Activated effector memory CD4-positive, alpha-beta T cell treated with Interleukin-2 at 50 U/mL for 16 hours (primary cell): ENCODE results near the gene FBXO48.
"Not testable (repeated sequence)": the region's sequence is repeated elsewhere in the genome, so short reads cannot be mapped to it uniquely, and the experiment has no call there.

ENCODE experiments used
- DNase-seq: peaks from one replicate; pipeline ENCODE4 v3.0.0-alpha.2; 2020

Gene FBXO48

DNA sequence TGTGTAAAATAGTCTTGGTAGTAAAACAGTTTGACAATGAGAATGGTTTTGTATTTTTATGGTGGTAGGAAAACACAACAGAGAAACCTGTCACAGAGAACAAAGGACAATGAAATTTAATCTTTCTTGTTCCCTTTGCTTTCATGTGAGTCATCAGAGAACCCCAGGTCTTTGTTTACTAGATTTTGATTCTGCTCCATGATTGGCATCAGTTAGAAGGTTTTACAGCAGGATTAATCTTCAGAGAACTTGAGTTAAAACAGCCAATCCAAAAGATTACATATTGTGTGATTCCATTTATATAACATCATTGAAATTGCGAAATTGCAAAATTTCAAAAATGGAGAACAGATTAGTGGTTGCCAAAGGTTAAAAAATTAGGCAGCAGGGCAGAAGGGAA lies 2.8 kb upstream of the FBXO48 start:
- DNase-seq = no peak

DNA sequence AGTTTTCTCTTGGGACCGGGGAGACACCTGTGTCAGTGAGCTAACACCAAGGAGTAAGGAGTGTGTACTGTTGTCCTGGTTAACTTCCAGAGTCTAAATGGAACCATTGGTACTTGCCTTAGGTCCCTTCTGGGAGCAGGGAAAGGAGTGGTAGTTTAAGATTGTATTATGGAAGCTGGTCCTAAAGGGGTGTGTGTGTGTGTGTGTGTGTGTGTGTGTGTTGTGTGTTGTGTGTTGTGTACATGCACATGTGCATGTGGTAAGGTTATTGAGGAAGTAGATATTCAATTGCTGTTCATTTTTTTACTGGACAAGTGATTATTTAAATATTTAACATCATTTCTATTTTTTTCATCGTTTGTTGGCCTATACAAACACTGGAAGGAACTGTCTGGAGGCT lies 1.7 kb upstream of the FBXO48 start:
- no peak for DNase-seq

DNA sequence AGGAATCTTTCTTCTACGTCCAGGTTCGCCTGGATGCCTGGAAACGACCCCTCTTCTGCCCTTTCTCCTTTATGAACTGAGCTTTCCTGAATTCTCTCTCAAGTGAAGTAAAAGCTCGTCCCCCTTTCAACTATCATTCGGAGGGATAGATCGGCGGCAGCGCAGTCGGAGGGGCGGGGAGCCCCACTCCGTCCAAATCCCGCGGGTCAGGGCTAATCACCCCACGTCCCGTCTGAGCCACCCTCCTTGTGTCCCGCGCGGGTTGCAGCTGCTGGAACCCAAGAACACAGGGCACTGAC lies 367 bp downstream of the FBXO48 start:
- no peak for DNase-seq

GRCh38 chr2:68466361-68466777 lies 725 bp downstream of the FBXO48 start:
- DNase-seq = peak; percentile 56

DNA sequence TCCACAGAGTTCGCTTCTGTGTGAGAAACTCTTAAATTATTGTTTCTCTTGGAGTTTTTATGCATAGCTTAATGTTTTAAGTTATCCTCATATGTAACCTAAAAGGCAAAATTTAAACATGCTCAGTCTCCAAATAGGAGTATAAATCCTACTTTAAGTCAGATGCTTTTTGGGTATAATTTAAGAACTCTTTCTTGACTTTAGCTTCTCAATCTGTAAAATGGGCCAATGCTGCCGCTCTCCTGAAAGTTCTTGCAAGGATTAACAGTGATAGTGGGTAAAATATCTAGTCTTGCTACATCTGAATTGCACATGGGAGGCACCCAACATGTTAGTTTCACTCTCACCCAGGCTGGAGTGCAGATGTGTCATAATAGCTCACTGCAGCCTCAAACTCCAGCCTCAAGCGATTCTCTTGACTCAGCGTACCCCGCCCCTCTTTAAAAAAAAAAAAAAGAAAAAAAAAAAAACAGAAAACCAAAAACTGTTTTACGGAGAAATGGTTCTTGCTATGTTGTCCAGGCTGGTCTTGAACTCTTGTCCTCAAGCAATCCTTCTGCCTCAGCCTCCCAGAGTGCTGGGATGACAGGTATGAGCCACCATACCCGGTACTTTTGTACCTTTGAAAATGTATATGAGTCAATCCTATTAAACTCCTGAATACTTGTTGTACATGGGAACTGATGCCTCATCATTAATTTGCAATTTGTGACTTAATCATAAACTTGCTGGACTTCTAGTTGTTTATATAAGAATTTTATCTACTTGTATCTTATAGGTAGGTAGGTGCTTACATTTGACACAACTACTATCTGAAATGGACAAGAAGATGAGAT lies 1.8 kb downstream of the FBXO48 start:
- peak; percentile 31 for DNase-seq

DNA sequence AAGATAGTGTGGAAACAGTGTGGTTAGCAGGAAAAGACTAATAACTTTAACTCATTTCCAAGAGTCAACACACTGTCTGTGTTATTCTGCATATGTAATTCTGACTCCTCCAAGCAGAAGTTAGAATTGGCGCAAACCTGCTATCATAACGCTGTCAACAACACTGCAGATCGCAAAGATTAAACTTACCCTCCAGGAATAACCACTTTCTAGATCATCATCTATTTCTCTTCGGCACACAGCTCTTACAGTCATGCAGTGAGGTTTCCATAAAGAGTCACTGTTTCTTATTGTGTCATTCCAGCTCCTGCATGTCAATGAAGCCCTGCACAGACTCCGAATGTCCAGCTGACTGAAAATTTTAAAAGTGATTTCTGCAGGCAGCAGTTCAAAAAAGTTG lies 2.4 kb downstream of the FBXO48 start:
- no peak for DNase-seq

- DNase-seq = no peak
Observed at GRCh38 chr2:68463287-68463877, 3.7 kb downstream of the FBXO48 start.

GRCh38 chr2:68458981-68459380 lies 8.1 kb downstream of the FBXO48 start:
- no peak for DNase-seq

DNA sequence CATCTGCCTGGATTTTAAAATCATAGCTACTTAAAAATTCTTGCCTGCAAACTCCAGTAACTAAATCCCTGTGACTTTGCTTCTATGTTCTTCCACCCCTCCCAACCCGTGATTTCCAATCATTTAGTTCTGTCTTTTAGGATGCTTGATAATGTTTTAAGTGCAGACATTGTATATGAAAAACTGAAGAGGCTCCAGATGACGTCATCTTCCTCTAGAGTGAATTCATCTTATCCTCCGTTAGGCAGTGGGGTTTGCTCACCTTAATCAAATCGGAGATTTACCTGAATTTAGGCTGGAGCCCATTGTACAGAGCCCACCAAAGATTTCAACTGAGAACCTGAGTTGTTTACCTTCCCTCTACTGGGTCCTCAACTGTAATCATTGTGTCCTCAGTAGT lies 10.9 kb downstream of the FBXO48 start:
- no peak for DNase-seq

GRCh38 chr2:68454719-68455118 lies 12.4 kb downstream of the FBXO48 start:
- no peak for DNase-seq

DNA sequence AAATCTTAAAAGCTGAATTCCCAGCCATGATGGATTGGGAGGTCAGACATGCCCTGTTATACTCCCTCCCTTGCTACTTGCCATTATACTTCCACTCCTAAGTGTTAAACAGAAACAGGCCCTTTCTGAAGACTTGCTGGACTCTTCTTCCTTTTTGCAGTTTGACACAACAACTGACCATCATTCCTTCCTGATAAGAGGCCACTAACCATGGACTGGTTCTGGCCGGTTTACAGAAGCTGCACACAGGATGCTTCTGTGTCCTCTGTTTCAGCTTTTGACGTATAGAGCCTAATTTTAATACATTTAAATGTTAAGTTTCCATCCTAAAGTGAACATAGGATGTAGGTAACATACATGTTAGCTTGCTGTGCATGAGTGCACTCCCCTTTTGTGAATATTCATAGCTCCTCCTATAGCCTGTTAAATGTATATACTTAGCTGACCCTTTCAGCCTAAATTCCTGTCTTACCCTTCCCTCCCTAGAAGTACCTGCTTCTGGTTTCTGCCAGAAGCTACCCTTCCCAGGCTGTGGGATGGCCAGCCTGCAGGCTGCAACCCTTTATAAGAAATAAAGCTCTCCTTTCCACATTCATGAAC lies 13.2 kb downstream of the FBXO48 start:
- no peak for DNase-seq

GRCh38 chr2:68452158-68452900 lies 14.8 kb downstream of the FBXO48 start:
- DNase-seq = no peak

GRCh38 chr2:68448671-68449653 lies 18.1 kb downstream of the FBXO48 start:
- DNase-seq = no peak

DNA sequence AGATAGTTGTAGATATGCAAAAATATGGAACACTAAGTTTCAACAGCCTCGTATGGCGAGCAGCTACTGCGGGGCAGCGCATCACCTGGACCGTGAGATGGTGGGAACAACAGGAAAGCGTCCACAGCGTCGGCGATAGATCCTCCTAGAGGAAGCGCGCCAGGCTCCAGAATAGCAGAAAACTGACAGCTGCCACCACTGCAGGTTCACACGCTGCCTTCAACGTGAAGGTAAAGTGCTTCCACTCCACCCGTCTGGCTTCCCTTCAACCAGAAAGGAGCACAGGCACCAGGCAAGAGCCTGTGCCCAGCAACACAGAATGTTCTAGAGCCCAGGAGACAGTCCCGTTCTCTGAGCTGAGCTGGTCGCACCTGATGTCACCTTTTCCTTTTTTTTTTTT lies 20.0 kb downstream of the FBXO48 start:
- no peak for DNase-seq

GRCh38 chr2:68446425-68446824 lies 20.7 kb downstream of the FBXO48 start:
- not testable (repeated sequence) for DNase-seq

DNA sequence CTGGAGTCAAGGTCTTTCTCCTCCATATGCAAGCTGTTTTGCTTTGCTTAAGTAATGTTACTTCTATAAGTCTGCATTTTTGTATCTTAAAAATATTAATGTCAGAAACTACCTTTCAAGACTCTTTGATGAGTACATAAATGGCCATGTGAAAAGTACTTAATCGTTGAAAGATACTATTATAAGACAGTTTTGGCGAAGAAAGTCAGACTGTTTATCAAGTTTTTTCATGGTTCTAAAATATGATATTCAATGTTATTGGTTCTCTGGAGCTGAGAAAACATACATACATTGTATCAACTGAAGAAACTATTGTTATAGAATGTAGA lies 25.1 kb downstream of the FBXO48 start:
- no peak for DNase-seq

GRCh38 chr2:68441179-68441993 lies 25.7 kb downstream of the FBXO48 start:
- peak; percentile 64 for DNase-seq

DNA sequence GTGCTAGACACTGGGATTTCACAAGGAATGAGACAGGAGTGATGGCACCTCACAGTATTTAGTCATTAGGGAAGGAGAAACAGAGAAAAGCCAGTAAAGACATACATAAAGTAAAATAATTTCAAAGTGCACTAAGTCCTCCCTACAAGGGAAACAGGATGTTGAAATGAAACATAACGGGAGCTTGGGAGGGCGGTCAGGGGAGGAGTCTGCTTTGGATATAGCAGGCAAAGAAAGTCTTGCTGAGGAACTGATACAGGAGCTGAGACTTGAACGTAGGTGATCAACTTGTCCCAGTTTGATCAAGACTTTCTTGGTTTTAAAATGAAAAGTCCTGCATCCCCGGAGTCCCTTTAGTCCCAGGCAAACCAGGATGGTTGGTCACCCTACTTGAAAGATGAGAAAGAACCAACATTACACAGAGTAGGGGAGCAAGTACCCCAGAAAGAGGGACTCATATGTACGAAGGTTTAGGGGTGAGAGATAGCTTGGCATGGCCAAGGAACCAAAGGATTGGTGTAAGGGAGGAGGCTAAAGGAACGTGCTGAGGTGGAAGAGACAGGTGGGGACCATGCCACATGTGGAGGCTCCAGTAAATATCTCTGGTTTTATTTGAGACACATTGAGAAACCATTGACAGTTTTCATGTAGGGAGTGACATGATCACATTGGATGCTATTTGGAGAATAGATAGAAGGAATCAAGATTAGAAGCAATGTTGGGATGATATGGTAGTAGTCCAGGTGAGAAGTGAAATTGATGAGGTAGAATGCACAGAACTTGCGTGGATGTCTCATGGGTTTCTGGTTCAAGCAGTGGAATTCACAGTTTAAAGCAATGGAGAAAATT lies 28.4 kb downstream of the FBXO48 start:
- DNase-seq = no peak

GRCh38 chr2:68436270-68436669 lies 30.8 kb downstream of the FBXO48 start:
- no peak for DNase-seq

- DNase-seq = no peak
Observed at GRCh38 chr2:68435615-68436014, 31.5 kb downstream of the FBXO48 start.

DNA sequence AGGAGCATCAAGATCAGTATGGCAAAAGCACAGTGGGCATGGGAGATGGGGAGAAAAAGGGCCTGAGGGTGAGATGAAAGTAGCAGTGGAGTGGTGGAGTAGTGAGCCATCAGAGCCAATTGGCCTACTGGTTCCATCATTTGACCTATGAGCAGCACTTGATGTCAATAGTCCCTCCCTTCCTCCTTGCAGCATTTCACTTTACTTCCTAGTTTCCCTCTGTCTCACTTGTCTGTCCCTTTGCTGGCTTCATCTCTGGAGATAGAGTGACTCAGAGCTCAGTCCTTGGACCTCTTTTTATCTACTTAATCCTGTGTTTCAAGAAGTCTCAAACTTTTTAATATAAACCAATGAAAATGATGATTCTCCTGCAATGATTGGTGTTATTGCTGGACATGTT lies 32.1 kb downstream of the FBXO48 start:
- DNase-seq = no peak
